GM12878 (cell line): ENCODE measurements around the gene BCL2L13. TPM values are rescaled to one million over a fixed set of nuclear protein-coding genes. Genes with fewer than 3 reads are reported as not detected.

Source experiments
- ATAC-seq: fragments of 200-7000 bp; cut with Tn5 transposase; 3 replicates; pipeline ENCODE4 v1.9.1; 2020; ENCODE audit warnings: mild to moderate bottlenecking, moderate library complexity
- BruUV-seq: library from RNA; stranded (reverse); fragments of 400-500 nt; replicated peaks from 2 replicates; lab custom pipeline; 2021; lab: Mats Ljungman, UMichigan
- CTCF ChIA-PET: fragments of 300-600 bp; sonication (Branson Sonifier 250); formaldehyde crosslinking; extraction: SDS; loops from one replicate; lab custom pipeline; 2021; ENCODE audit warnings: inconsistent platforms; lab: Yijun Ruan, JAX
- POLR2A ChIA-PET: fragments of 350-600 bp; formaldehyde crosslinking; extraction: SDS; loops from one replicate; lab custom pipeline; 2021; ENCODE audit warnings: inconsistent platforms; lab: Charles Lee
- RAD21 ChIA-PET: fragments of 300-600 bp; sonication (Branson Sonifier 250); formaldehyde crosslinking; loops from one replicate; lab custom pipeline; 2023; ENCODE audit warnings: antibody characterized with exemption; ENCODE audit not compliant: unreplicated experiment; lab: Charles Lee
- SMC1A ChIA-PET: fragments of 300-600 bp; sonication (Branson Sonifier 250); formaldehyde crosslinking; loops from one replicate; lab custom pipeline; 2023; ENCODE audit not compliant: unreplicated experiment, uncharacterized antibody; lab: Charles Lee
- DNase-seq: peaks from one replicate; pipeline ENCODE4 v3.0.0-alpha.2; 2011; ENCODE audit warnings: low read depth, low spot score
- FAIRE-seq: peaks from 3 replicates; lab custom pipeline; 2011; peaks lifted over from hg19 to GRCh38; lab: Jason Lieb, UNC
- H2AFZ ChIP-seq: 2 replicates; pipeline ENCODE4 v1.6.0; 2011; ENCODE audit warnings: low read depth, low read length, control low read depth; ENCODE audit not compliant: control insufficient read depth
- H3K27ac ChIP-seq: 2 replicates; pipeline ENCODE4 v1.5.1; 2011; ENCODE audit warnings: control low read depth; ENCODE audit not compliant: control insufficient read depth, insufficient read depth
- H3K27me3 ChIP-seq, 2 experiments: replicated peaks in 1 of 2; 2 replicates each; pipeline versions ENCODE4 v1.6.0 to v1.6.1; 2011; ENCODE audit warnings: low read length in 1 of 2; ENCODE audit not compliant: control insufficient read depth in 2 of 2, insufficient read depth in 2 of 2
- H3K36me3 ChIP-seq, 2 experiments: 2 replicates each; pipeline ENCODE4 v1.5.1; 2011; ENCODE audit warnings: low read length in 1 of 2; ENCODE audit not compliant: control insufficient read depth in 2 of 2, insufficient read depth in 2 of 2
- H3K4me1 ChIP-seq: 2 replicates; pipeline ENCODE4 v1.6.1; 2011; ENCODE audit warnings: mild to moderate bottlenecking, low read length, moderate library complexity, mixed read lengths; ENCODE audit not compliant: control insufficient read depth, insufficient read depth
- H3K4me2 ChIP-seq: 2 replicates; pipeline ENCODE4 v1.6.0; 2011; ENCODE audit warnings: control low read depth; ENCODE audit not compliant: control insufficient read depth, insufficient read depth
- H3K4me3 ChIP-seq: fragments of 200-600 bp; sonication (generic); 2 replicates; pipeline ENCODE4 v1.5.1; 2016
- H3K79me2 ChIP-seq: 2 replicates; pipeline ENCODE4 v1.6.0; 2011; ENCODE audit warnings: low read length; ENCODE audit not compliant: control insufficient read depth, insufficient read depth
- H3K9ac ChIP-seq: 2 replicates; pipeline ENCODE4 v1.8.0; 2011; ENCODE audit warnings: low read length, control low read depth, mixed read lengths; ENCODE audit not compliant: control insufficient read depth, insufficient read depth
- H3K9me3 ChIP-seq: replicated peaks from 3 replicates; pipeline ENCODE4 v1.5.1; 2011; ENCODE audit warnings: mild to moderate bottlenecking, low read length; ENCODE audit not compliant: control insufficient read depth, insufficient read depth
- H4K20me1 ChIP-seq: 2 replicates; pipeline ENCODE4 v1.6.0; 2011; ENCODE audit not compliant: control insufficient read depth, insufficient read depth
- CBX5 ChIP-seq: sonication (generic); IDR thresholded peaks from 2 replicates; pipeline ENCODE4 v1.6.1; 2016; ENCODE audit warnings: low read depth, moderate library complexity, mild to moderate bottlenecking, inconsistent platforms
- MTA3 ChIP-seq: IDR thresholded peaks from 2 replicates; pipeline ENCODE4 v1.6.1; 2012; ENCODE audit warnings: low read length, inconsistent platforms, borderline replicate concordance
- NR2F1 ChIP-seq: fragments of 450-650 bp; conservative IDR thresholded peaks from 2 replicates; pipeline ENCODE4 v1.6.1; 2017; ENCODE audit warnings: mild to moderate bottlenecking
- ZBED1 ChIP-seq: IDR thresholded peaks from 2 replicates; pipeline ENCODE4 v1.6.1; 2016; ENCODE audit warnings: borderline replicate concordance
- ZNF24 ChIP-seq: fragments of 450-650 bp; IDR thresholded peaks from 2 replicates; pipeline ENCODE4 v1.6.1; 2017; ENCODE audit warnings: antibody characterized with exemption, mild to moderate bottlenecking
- ZNF622 ChIP-seq: fragments of 450-650 bp; IDR thresholded peaks from 2 replicates; pipeline ENCODE4 v1.6.1; 2017; ENCODE audit warnings: mild to moderate bottlenecking, inconsistent platforms
- WGBS: methylation state at CpG from one replicate; pipeline ENCODE4 v1.1.6; 2016; ENCODE audit warnings: low lambda C conversion rate; ENCODE audit not compliant: insufficient replicate concordance, insufficient coverage; ENCODE audit errors: missing lambda C conversion rate; 5-methylcytosine and 5-hydroxymethylcytosine counted together
- in situ Hi-C: fragments of 300-500 bp; cut with MboI; formaldehyde crosslinking; loops from 9 replicates; pipeline ENCODE4 v1.14.3; 2018; ENCODE audit warnings: mixed read lengths
- intact Hi-C: fragments of 100-400 bp; cut with micrococcal nuclease; formaldehyde crosslinking; loops from one replicate; pipeline ENCODE4 v1.14.2; 2022; ENCODE audit not compliant: unreplicated experiment
- polyA plus RNA-seq, 11 experiments: library from polyadenylated mRNA; depleted of rRNA in 4 of 11; unstranded in 6 of 11; stranded (reverse) in 5 of 11; fragments of >200 nt; fragmentation: Nextera tagmentation in 4 of 11; fragmentation: Illumina TruSeq in 1 of 11; extraction: Ambion mirVana in 4 of 11; extraction: Trizol in 1 of 11; gene quantifications; 1 replicate in 1 of 11; 2 replicates in 10 of 11; pipeline versions ENCODE4 v1.2.1 to v1.2.3, GENCODE V29; 2011 to 2016; ENCODE audit warnings: inconsistent platforms in 2 of 11, missing spikeins in 2 of 11, low read depth in 1 of 11
- total RNA-seq, 4 experiments: library from RNA; depleted of rRNA in 3 of 4; stranded (reverse); fragments of >200 nt in 3 of 4; fragmentation: Illumina TruSeq in 1 of 4; extraction: Trizol in 1 of 4; gene quantifications; 2 replicates each; pipeline versions ENCODE4 v1.2.1 to v1.2.3, GENCODE V29; 2013 to 2021
- TF ChIP-seq, protein P1 (sequence below): fragments of 450-650 bp; IDR thresholded peaks from 2 replicates; pipeline ENCODE4 v1.6.1; 2017; ENCODE audit warnings: mild to moderate bottlenecking, low read depth, inconsistent platforms; ENCODE audit not compliant: poor library complexity, severe bottlenecking
- TF ChIP-seq, protein P2 (sequence below): fragments of 450-650 bp; IDR thresholded peaks from 2 replicates; pipeline ENCODE4 v1.6.1; 2018; ENCODE audit warnings: mild to moderate bottlenecking, low read depth, moderate library complexity; ENCODE audit not compliant: partially characterized antibody

BCL2L13 gene
- total and polyA plus RNA-seq, 10 of the 15 experiments (the other 5 are each of a cell fraction or from before 2014, with no cell fraction given), result 18.6 to 30.6 (median 28.2) TPM

DNA sequence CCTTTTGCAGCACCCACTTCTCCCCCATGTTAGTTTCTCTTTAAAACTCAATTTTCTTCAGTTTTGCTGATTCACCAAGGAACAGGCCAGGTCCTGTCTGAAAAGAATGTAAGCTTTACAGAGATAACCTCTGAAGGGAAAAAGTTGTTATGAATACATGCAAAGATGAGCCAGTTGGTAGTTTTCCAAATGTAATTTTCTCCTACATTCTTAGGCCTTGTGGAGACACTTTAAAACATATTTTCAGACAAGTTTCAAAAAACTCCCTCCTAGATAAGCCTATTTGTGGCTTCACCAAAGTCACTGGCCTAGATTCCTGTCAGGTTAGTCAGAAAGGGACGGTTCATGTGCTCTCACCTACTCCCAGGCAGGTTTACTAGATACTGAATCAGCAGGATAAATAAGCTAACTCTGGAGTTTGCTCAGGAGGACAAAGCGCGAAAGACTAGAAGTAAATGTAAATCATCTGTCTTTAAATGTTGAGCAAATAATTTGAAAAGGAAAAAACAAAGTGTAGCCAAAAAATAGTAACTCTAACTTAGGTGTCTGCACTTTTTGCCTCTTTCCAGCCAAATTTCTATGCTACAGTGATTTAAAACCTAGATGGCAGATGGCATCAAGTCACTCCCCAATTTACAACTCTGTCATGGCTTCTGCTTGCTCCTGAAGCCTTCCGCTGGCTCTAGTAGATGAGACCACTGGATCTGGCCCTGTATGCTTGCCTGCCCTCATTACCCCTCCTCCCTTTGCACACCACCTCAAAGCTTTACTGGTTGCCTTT lies 5.2 kb upstream of the BCL2L13 start (continued):
- TF ChIP-seq, protein P1, sequence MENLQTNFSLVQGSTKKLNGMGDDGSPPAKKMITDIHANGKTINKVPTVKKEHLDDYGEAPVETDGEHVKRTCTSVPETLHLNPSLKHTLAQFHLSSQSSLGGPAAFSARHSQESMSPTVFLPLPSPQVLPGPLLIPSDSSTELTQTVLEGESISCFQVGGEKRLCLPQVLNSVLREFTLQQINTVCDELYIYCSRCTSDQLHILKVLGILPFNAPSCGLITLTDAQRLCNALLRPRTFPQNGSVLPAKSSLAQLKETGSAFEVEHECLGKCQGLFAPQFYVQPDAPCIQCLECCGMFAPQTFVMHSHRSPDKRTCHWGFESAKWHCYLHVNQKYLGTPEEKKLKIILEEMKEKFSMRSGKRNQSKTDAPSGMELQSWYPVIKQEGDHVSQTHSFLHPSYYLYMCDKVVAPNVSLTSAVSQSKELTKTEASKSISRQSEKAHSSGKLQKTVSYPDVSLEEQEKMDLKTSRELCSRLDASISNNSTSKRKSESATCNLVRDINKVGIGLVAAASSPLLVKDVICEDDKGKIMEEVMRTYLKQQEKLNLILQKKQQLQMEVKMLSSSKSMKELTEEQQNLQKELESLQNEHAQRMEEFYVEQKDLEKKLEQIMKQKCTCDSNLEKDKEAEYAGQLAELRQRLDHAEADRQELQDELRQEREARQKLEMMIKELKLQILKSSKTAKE, result no peak
- TF ChIP-seq ZBED1 (no peak), MTA3 (no peak)

DNA sequence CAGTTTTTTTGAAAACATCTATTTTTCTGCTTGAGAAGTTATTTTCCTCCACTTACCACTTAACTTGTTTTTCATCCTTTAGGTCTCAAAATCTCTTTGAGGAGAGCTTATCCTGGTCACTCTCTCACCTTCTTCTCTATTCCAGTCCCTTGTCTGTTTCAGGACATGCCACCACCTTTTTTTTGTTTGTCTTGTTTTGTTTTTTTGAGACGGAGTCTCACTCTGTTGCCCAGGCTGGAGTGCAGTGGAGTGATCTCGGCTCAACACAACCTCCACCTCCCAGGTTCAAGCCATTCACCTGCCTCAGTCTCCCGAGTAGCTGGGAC lies 4.6 kb upstream of the BCL2L13 start:
- Histone ChIP-seq H3K4me3 (no peak overlapping the region), H3K27me3 (no peaks in the 10 kb centered on the region), H3K36me3 (no peaks in the 10 kb centered on the region), H4K20me1 (no peaks in the 10 kb centered on the region), H3K79me2 (peaks cover 3% of the 10 kb centered on the region), H3K27ac (no peak overlapping the region), H3K4me1 (peaks cover 5% of the 10 kb centered on the region), H3K4me2 (no peak overlapping the region), H3K9ac (no peak overlapping the region), H3K9me3 (no peaks in the 10 kb centered on the region)
- RAD21 ChIA-PET, result no interaction called here
- CTCF ChIA-PET, result no interaction called here
- no TSS peak for BruUV-seq
- FAIRE-seq (no peak), ATAC-seq (no peak), DNase-seq (no peak)
- SMC1A ChIA-PET, result no interaction called here
- in situ Hi-C loops, result loop anchor here (25.0 kb wide), 1 partner anchor 1803 kb away; the partner anchor contains the start of genes C22orf39, HIRA and MRPL40
- WGBS, result 92% methylated on average over 3 of the region's 3 CpGs
- POLR2A ChIA-PET, result no interaction called here
- TF ChIP-seq CBX5 (no peak), NR2F1 (no peak), ZNF24 (no peak), ZNF622 (no peak)
- TF ChIP-seq, protein P2, sequence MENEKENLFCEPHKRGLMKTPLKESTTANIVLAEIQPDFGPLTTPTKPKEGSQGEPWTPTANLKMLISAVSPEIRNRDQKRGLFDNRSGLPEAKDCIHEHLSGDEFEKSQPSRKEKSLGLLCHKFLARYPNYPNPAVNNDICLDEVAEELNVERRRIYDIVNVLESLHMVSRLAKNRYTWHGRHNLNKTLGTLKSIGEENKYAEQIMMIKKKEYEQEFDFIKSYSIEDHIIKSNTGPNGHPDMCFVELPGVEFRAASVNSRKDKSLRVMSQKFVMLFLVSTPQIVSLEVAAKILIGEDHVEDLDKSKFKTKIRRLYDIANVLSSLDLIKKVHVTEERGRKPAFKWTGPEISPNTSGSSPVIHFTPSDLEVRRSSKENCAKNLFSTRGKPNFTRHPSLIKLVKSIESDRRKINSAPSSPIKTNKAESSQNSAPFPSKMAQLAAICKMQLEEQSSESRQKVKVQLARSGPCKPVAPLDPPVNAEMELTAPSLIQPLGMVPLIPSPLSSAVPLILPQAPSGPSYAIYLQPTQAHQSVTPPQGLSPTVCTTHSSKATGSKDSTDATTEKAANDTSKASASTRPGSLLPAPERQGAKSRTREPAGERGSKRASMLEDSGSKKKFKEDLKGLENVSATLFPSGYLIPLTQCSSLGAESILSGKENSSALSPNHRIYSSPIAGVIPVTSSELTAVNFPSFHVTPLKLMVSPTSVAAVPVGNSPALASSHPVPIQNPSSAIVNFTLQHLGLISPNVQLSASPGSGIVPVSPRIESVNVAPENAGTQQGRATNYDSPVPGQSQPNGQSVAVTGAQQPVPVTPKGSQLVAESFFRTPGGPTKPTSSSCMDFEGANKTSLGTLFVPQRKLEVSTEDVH, result no peak
- TF ChIP-seq, all 136 proteins: peak for 0
- no peak overlapping the region for H2AFZ ChIP-seq
- intact Hi-C loops, result loop anchor here (10.0 kb wide), 1 partner anchor 71 kb away; no protein-coding TSS in a partner anchor
